ENCODE measurements around the gene GSG1L. TPM values are rescaled to one million over a fixed set of nuclear protein-coding genes. Genes with fewer than 3 reads are reported as not detected.

GSG1L gene
- total and polyA plus RNA-seq, 2 experiments from 2014 or later, result not detected

GRCh38 chr16:27800817-27801216 lies 262.7 kb downstream of the GSG1L start:
- Histone ChIP-seq H3K9me2 (replicated peaks; ENCODE audit: insufficient read depth) (no peaks in the 10 kb centered on the region), H3K79me2 (no peaks in the 10 kb centered on the region), H3K27me3 (no peaks in the 10 kb centered on the region), H3K36me3 (replicated peaks; ENCODE audit: insufficient read depth, low read depth) (no peaks in the 10 kb centered on the region), H4K20me1 (ENCODE audit: insufficient read depth, poor library complexity, severe bottlenecking) (no peaks in the 10 kb centered on the region), H3K4me2 (no peak overlapping the region), H3K9me3 (ENCODE audit: low read depth) (no peaks in the 10 kb centered on the region), H3K4me3 (no peak overlapping the region), H3K4me1 (ENCODE audit: insufficient read depth) (no peaks in the 10 kb centered on the region), H2AFZ (no peak overlapping the region), H3K27ac (no peak overlapping the region)
- DNase-seq (ENCODE audit: low spot score), result no peak
- WGBS (ENCODE audit: low lambda C conversion rate, missing lambda C conversion rate), result 84% methylated on average over 9 of the region's 9 CpGs
- TF ChIP-seq CTCF (IDR thresholded peaks at IDR 0.05; ENCODE audit: poor library complexity) (no peak), EZH2phosphoT487 (IDR thresholded peaks at IDR 0.05; ENCODE audit: low read depth, severe bottlenecking, unreplicated experiment) (no peak), EZH2 (IDR thresholded peaks at IDR 0.05; ENCODE audit: borderline replicate concordance) (no peak)

GRCh38 chr16:27799896-27800295 lies 263.6 kb downstream of the GSG1L start:
- no peak for DNase-seq (ENCODE audit: low spot score)
- Histone ChIP-seq H3K4me1 (ENCODE audit: insufficient read depth) (no peaks in the 10 kb centered on the region), H3K79me2 (no peaks in the 10 kb centered on the region), H3K27ac (no peak overlapping the region), H4K20me1 (ENCODE audit: insufficient read depth, poor library complexity, severe bottlenecking) (no peaks in the 10 kb centered on the region), H3K4me3 (no peak overlapping the region), H3K9me3 (ENCODE audit: low read depth) (no peaks in the 10 kb centered on the region), H3K36me3 (replicated peaks; ENCODE audit: insufficient read depth, low read depth) (no peaks in the 10 kb centered on the region), H3K27me3 (no peaks in the 10 kb centered on the region), H2AFZ (no peak overlapping the region), H3K9me2 (replicated peaks; ENCODE audit: insufficient read depth) (no peaks in the 10 kb centered on the region), H3K4me2 (no peak overlapping the region)
- TF ChIP-seq EZH2 (IDR thresholded peaks at IDR 0.05; ENCODE audit: borderline replicate concordance) (no peak), EZH2phosphoT487 (IDR thresholded peaks at IDR 0.05; ENCODE audit: low read depth, severe bottlenecking, unreplicated experiment) (no peak), CTCF (IDR thresholded peaks at IDR 0.05; ENCODE audit: poor library complexity) (no peak)
- WGBS (ENCODE audit: low lambda C conversion rate, missing lambda C conversion rate), result 82% methylated on average over 8 of the region's 8 CpGs

GRCh38 chr16:27798241-27798640 lies 265.3 kb downstream of the GSG1L start:
- H3K27me3 ChIP-seq, result no peaks in the 10 kb centered on the region
- no peak overlapping the region for H3K27ac ChIP-seq
- no peaks in the 10 kb centered on the region for H3K9me3 ChIP-seq (ENCODE audit: low read depth)
- TF ChIP-seq EZH2phosphoT487 (IDR thresholded peaks at IDR 0.05; ENCODE audit: low read depth, severe bottlenecking, unreplicated experiment), result no peak
- TF ChIP-seq CTCF (IDR thresholded peaks at IDR 0.05; ENCODE audit: poor library complexity), result no peak
- TF ChIP-seq EZH2 (IDR thresholded peaks at IDR 0.05; ENCODE audit: borderline replicate concordance), result no peak
- H2AFZ ChIP-seq, result no peak overlapping the region
- H3K36me3 ChIP-seq (replicated peaks; ENCODE audit: insufficient read depth, low read depth), result no peaks in the 10 kb centered on the region
- no peaks in the 10 kb centered on the region for H3K79me2 ChIP-seq
- no peaks in the 10 kb centered on the region for H3K4me1 ChIP-seq (ENCODE audit: insufficient read depth)
- WGBS (ENCODE audit: low lambda C conversion rate, missing lambda C conversion rate), result 86% methylated on average over 5 of the region's 5 CpGs
- H3K9me2 ChIP-seq (replicated peaks; ENCODE audit: insufficient read depth), result no peaks in the 10 kb centered on the region
- H4K20me1 ChIP-seq (ENCODE audit: insufficient read depth, poor library complexity, severe bottlenecking), result no peaks in the 10 kb centered on the region
- no peak for DNase-seq (ENCODE audit: low spot score)
- no peak overlapping the region for H3K4me3 ChIP-seq
- no peak overlapping the region for H3K4me2 ChIP-seq
